Lower leg skin (tissue), 4 donors: ENCODE results near the gene MAN1C1. TPM values are rescaled to one million over a fixed set of nuclear protein-coding genes. Genes with fewer than 3 reads are reported as not detected.
A peak's percentile ranks its signal among the peaks of the same experiment; 100 is the strongest.
"Not testable (repeated sequence)": the region's sequence is repeated elsewhere in the genome, so short reads cannot be mapped to it uniquely, and the experiment has no call there.

ENCODE experiments used
- DNase-seq, 2 donors: peaks; one replicate each; pipeline ENCODE4 v3.0.0-alpha.2; 2019; ENCODE audit warnings: low spot score in 2 of 2
- H3K4me3 ChIP-seq: fragments of 200-600 bp; sonication (generic); 2 replicates; pipeline ENCODE4 v1.5.1; 2017; ENCODE audit warnings: mild to moderate bottlenecking, low read depth; ENCODE audit not compliant: poor library complexity, severe bottlenecking
- POLR2A ChIP-seq, 2 donors: fragments of 450-650 bp; IDR thresholded peaks; one replicate each; pipeline ENCODE4 v1.6.1; 2016 to 2017; ENCODE audit warnings: antibody characterized with exemption in 2 of 2, mild to moderate bottlenecking in 1 of 2, moderate library complexity in 1 of 2
- WGBS, 2 donors: methylation state at CpG; one replicate each; pipeline ENCODE4 v1.1.5; 2018; 5-methylcytosine and 5-hydroxymethylcytosine counted together
- intact Hi-C: fragments of 100-400 bp; cut with DNase I; formaldehyde crosslinking; loops from one replicate; pipeline ENCODE4 v1.15.0; 2023; ENCODE audit warnings: low total_unique reads
- total RNA-seq, 4 donors: library from RNA; depleted of rRNA; stranded (reverse); fragments of >200 nt; gene quantifications; one replicate each; pipeline ENCODE4 v1.1.0, GENCODE V29; 2016
- TF ChIP-seq, protein P1 (sequence below), 3 donors: fragments of 450-650 bp; IDR thresholded peaks; one replicate each; pipeline ENCODE4 v1.5.1; 2016; ENCODE audit warnings: antibody characterized with exemption in 3 of 3, mild to moderate bottlenecking in 3 of 3, moderate library complexity in 2 of 3

MAN1C1 gene
- total RNA-seq, 4 donors from 2014 or later, result 5.9 to 7.3 (median 6.6) TPM

DNA sequence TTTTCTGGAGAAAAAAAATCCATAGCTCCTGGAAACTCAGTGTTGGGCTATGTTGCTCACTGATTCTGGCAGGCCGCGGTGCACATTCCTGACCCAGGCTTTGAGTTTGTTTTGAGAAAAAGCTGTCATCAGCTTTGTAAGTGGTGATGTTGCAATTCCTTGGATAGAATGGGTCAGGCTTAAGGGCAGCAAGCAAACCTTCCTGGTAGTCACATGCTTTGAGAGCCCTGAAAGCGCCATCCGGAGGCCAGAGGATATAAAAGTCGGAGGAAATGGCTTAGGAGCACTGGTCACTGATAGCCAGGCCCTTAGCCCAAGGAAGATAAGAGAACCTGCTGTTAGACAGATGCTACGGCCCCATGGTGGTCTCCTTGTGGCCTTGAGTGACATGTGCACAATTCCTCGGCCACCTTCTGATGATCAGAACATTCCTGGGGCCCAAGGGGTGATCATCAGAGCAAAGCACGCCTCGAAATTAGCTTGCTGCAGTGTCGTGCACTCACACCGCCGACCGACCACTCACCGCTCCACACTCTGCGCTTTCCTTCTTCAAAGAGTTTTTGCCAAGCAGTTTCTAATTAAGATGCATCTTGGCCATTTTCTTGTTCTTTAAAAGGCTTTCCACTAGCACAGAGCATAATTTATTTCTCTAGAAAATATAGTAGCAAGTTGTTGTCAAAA is 78.6 kb downstream of the MAN1C1 start:
- no peak for TF ChIP-seq POLR2A (IDR thresholded peaks at IDR 0.05)
- TF ChIP-seq, protein P1, sequence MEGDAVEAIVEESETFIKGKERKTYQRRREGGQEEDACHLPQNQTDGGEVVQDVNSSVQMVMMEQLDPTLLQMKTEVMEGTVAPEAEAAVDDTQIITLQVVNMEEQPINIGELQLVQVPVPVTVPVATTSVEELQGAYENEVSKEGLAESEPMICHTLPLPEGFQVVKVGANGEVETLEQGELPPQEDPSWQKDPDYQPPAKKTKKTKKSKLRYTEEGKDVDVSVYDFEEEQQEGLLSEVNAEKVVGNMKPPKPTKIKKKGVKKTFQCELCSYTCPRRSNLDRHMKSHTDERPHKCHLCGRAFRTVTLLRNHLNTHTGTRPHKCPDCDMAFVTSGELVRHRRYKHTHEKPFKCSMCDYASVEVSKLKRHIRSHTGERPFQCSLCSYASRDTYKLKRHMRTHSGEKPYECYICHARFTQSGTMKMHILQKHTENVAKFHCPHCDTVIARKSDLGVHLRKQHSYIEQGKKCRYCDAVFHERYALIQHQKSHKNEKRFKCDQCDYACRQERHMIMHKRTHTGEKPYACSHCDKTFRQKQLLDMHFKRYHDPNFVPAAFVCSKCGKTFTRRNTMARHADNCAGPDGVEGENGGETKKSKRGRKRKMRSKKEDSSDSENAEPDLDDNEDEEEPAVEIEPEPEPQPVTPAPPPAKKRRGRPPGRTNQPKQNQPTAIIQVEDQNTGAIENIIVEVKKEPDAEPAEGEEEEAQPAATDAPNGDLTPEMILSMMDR (IDR thresholded peaks at IDR 0.05), result no peak
- H3K4me3 ChIP-seq, result no peak overlapping the region
- WGBS, 2 donors, result 38 to 66% methylated on average over 15 of the region's 15 CpGs
- intact Hi-C loops, result no loop called here
- peak; percentile 82 to 93 for DNase-seq

DNA sequence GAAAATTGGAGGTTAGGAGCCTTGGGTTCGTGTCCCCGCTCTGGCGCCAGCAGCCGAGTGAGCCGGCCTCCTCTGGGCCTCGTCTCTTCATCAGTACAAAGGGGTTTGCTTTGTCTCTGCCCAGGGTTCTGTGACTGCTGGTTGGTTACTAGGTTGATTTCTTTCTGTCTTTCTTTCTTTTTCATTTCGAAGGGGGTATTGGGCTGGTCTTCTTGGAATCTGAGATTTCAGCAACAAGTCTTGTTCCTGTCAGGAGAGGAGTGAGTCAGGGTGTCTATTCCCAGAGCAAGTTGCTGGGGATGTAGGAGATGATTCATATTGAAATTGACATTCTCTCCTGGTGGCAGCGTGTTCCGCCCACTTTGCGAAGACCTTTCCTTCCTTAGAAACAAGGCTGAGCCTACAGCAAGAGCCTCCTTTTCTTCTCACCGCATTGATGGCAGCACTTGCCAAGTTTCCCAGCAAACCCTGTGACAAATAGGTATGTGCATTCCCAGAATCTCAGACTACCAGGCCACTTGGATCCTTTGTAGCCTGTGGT is 79.2 kb downstream of the MAN1C1 start:
- H3K4me3 ChIP-seq, result no peak overlapping the region
- DNase-seq, result peak in 1 of 2 donors; percentile 63
- TF ChIP-seq, protein P1 (IDR thresholded peaks at IDR 0.05), result no peak
- TF ChIP-seq POLR2A (IDR thresholded peaks at IDR 0.05), result no peak
- intact Hi-C loops, result no loop called here
- WGBS, 2 donors, result 34 to 39% methylated on average over 11 of the region's 11 CpGs

DNA sequence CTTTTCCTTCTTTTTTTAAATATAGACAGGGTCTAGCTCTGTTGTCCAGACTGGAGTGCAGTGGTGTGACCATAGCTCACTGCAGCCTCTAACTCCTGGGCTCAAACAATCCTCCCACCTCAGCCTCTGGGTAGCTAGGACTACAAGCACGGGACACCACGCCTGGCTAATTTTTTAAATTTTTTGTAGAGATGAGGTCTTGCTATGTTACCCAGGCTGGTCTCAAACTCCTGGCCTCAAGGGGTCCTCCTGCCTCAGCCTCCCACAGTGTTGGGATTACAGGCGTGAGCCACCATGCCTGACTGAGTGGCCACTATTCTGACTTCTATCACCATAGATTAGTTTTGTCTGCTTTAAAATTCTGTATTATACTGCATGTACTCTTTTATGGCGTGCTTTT is 80.1 kb downstream of the MAN1C1 start:
- intact Hi-C loops, H3K4me3 ChIP-seq: not testable (repeated sequence)
- DNase-seq, result peak in 1 of 2 donors; percentile 66
- WGBS, 2 donors, result 78 to 88% methylated on average over 4 of the region's 4 CpGs

DNA sequence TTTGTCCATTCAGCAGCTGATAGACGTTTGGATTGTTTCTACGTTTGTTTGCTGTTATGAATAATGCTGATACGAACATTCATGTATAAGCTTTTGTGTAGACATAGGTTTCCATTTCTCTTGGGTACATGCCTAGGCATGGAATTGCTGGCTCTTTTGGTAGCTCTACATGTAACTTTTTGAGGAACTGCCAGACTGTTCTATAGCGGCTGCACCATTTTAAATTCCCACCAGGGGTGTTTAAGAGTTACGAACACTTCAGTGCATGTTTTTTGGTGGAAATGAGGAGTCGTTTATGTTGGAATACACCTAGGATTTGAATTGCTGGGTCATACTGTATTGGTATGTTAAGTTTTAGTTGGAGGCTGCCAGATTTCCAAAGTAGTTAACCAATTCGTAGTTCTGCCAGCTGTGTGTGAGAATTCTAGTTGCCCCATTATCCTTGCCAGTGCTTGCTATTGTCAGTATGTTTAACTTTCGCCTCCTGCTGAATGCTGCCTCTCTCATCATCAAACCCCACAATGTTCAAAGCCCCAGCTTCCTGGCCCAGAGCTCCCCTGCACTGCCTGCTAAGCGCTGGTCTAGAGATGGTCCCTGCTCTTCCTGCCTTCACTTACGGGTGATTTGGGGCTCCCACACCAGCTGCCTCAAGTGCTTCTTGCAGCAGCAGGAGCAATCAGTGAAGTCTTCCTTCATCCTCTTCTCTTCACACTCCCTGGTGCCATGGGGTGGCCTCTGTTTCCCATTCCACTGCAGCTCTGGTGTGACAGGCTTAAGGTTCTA is 81.0 kb downstream of the MAN1C1 start:
- peak in 1 of 2 donors; percentile 49 for DNase-seq
- intact Hi-C loops, result no loop called here
- WGBS, 2 donors, result 50 to 55% methylated on average over 10 of the region's 10 CpGs

DNA sequence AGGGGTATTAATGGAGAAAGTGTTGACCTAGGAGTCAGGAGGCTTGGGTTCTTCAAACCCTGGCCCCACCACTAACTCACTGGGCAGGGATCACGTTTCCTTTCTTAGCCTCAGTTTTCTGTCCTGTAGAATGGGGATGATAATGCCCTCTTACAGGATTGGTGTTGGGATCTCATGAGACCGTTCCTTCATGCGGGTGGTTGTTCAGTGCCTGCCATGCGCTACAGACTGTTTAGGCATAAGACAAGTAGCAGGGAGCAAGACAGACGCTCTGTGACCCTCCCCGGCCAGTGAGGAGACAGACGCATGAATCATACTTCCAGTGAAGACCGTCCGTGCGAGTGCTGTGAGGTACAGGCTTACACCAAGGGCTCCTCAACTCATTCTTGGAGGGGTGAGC is 81.7 kb downstream of the MAN1C1 start:
- TF ChIP-seq, protein P1 (IDR thresholded peaks at IDR 0.05), result no peak
- TF ChIP-seq POLR2A (IDR thresholded peaks at IDR 0.05), result no peak
- intact Hi-C loops, result no loop called here
- WGBS, 2 donors, result 77 to 89% methylated on average over 10 of the region's 10 CpGs

More for the DNA sequence above, 81.0 kb downstream of the MAN1C1 start:
- no peak overlapping the region for H3K4me3 ChIP-seq
- no peak for TF ChIP-seq POLR2A (IDR thresholded peaks at IDR 0.05)
- TF ChIP-seq, protein P1 (IDR thresholded peaks at IDR 0.05), result no peak

DNA sequence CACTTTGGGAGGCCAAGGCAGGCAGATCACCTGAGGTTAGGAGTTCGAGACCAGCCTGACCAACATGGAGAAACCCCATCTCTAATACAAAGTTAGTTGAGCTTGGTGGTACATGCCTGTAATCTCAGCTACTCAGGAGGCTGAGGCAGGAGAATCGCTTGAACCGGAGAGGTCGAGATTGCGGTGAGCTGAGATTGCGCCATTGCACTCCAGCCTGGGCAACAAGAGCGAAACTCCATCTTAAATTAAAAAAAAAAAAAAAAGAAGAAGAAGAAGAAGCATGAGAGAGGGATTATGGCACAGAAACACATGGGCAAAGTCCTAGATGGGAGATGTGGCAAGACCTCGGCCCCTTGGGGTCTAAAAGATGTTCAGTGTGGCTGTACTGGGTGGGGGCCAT is 82.5 kb downstream of the MAN1C1 start:
- intact Hi-C loops, H3K4me3 ChIP-seq: not testable (repeated sequence)
- WGBS, 2 donors, result 95 to 98% methylated on average over 8 of the region's 8 CpGs
- peak in 1 of 2 donors; percentile 71 for DNase-seq

More for the DNA sequence above, 81.7 kb downstream of the MAN1C1 start:
- DNase-seq, result peak in 1 of 2 donors; percentile 81
- H3K4me3 ChIP-seq, result no peak overlapping the region
